Measurements from ENCODE around the gene MARVELD2.

MARVELD2 gene

GRCh38 chr5:69378376-69378775 lies 36.5 kb upstream of the MARVELD2 start:
- no peak for DNase-seq (ENCODE audit: extremely low read depth, low read depth)
- no peak for TF ChIP-seq CTCF (IDR thresholded peaks at IDR 0.05; ENCODE audit: low read depth, low read length)

GRCh38 chr5:69404659-69405330 lies 10.1 kb upstream of the MARVELD2 start:
- no peak for DNase-seq (ENCODE audit: extremely low read depth, low read depth)
- TF ChIP-seq CTCF (IDR thresholded peaks at IDR 0.05; ENCODE audit: low read depth, low read length) = no peak

- TF ChIP-seq CTCF (IDR thresholded peaks at IDR 0.05; ENCODE audit: low read depth, low read length) = no peak
- DNase-seq (ENCODE audit: extremely low read depth, low read depth) = no peak
Measured at GRCh38 chr5:69415584-69415958, 655 bp downstream of the MARVELD2 start.

GRCh38 chr5:69416180-69416579 lies 1.3 kb downstream of the MARVELD2 start:
- TF ChIP-seq CTCF (IDR thresholded peaks at IDR 0.05; ENCODE audit: low read depth, low read length) = no peak
- no peak for DNase-seq (ENCODE audit: extremely low read depth, low read depth)

GRCh38 chr5:69416699-69417098 lies 1.8 kb downstream of the MARVELD2 start:
- no peak for DNase-seq (ENCODE audit: extremely low read depth, low read depth)
- no peak for TF ChIP-seq CTCF (IDR thresholded peaks at IDR 0.05; ENCODE audit: low read depth, low read length)

GRCh38 chr5:69418554-69418953 lies 3.6 kb downstream of the MARVELD2 start:
- no peak for TF ChIP-seq CTCF (IDR thresholded peaks at IDR 0.05; ENCODE audit: low read depth, low read length)
- DNase-seq (ENCODE audit: extremely low read depth, low read depth) = no peak

- TF ChIP-seq CTCF (IDR thresholded peaks at IDR 0.05; ENCODE audit: low read depth, low read length) = no peak
- DNase-seq (ENCODE audit: extremely low read depth, low read depth) = no peak
Measured at GRCh38 chr5:69431424-69432303, 16.7 kb downstream of the MARVELD2 start.

Measured in AG09319 (cell line).